ENCODE results near the gene PRICKLE3.
"Not testable (repeated sequence)": the region's sequence is repeated elsewhere in the genome, so short reads cannot be mapped to it uniquely, and the experiment has no call there.

PRICKLE3 gene

GRCh38 chrX:49178537-49178936, 7.6 kb downstream of the PRICKLE3 start:
- no peak for DNase-seq

DNA sequence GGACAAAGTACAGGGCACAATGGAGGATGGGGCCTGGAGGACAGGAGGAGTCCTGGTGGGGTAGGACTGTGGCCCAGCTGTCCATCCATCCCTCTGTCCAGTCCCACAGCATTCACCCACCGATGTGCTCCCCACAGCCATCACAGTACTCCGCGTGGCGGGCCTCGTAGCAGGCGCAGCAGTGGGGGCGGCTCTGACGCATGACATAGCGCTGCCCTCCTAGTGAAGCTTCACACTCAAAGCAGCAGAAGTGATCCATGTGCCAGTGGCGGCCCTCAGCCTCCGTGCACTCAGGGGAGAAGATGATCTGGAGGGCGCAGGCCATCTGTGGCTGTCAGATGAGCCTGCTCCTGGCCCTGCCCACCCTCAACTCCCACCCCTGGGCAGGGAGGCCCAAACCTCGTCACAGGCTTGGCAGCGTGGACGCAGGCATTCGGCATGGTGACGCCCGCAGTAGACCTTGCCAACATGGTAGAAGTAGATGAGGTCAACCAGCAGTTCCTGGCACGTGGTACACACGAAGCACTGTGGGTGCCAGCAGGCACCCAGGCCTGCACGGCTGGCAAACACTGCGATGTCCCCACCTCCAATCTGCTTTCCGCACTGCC, 8.2 kb downstream of the PRICKLE3 start:
- DNase-seq, result no peak

DNA sequence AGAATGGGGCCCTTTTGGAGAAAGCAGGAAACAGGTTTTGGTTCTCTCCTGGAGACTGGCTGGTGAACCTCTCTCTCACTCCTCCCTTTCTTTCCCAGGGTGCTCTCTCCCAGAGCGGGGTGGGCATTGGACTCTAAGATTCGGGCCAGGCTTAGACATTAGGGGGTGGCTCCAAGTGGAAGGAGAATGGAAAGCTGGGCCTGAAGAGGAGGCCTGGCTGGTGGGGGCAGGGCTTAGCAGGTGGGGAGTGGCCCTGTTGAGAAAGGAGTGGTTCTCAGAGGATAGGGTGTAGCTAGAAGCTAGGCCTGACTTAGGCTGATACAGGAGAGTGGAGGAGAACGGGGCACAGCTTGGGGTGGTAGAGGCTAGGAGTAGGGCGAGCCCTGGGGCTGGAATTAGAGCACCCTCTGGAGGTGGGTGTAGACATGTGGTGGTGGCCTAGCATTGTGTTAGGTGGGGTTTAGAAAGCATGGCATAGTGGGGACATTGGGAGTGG, 8.8 kb downstream of the PRICKLE3 start:
- no peak for DNase-seq

DNA sequence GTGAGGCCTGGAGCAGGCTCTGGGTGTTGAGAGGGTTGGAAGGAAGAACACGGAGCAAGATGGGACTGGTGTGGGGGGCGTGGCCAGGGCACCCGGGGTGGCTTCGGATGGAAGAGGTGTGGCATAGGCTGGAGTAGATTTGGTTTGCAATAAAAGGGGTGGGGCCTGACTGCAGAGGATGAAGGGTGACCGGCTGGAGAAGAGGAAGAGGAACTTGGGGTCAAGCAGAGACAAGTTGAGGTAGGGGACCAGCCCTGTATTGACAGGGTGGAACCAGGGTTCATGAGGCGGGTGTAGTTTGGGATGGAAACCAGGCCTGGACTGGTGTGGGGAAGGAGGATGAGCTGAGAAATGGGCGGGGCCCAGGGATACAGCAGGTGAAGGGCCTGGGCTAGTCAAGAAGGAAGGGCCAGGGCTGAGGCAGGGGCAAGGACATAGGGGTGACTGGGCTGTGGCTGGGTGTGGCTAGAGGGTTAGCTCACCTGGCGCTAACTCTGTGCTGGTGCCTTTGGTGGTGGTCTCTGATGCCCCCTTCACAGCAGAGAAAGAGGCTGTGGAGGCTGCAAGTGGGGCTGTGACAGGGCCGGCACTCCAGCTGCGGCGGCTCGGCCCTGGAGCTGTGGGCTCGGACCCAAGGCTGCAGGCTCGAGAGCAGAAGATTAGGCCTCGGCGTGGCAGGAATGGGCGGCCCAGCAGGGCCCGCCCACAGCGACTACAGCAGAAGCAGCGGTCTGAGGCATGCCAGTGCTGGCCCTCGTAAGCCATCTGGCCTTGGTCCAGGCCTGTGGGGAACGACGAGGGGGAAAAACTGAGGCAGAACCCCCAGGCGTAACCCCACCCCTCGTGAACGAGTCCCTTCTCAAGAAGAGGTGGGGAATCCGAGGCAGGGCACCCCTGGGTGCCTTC, 9.5 kb downstream of the PRICKLE3 start:
- DNase-seq, result no peak

DNA sequence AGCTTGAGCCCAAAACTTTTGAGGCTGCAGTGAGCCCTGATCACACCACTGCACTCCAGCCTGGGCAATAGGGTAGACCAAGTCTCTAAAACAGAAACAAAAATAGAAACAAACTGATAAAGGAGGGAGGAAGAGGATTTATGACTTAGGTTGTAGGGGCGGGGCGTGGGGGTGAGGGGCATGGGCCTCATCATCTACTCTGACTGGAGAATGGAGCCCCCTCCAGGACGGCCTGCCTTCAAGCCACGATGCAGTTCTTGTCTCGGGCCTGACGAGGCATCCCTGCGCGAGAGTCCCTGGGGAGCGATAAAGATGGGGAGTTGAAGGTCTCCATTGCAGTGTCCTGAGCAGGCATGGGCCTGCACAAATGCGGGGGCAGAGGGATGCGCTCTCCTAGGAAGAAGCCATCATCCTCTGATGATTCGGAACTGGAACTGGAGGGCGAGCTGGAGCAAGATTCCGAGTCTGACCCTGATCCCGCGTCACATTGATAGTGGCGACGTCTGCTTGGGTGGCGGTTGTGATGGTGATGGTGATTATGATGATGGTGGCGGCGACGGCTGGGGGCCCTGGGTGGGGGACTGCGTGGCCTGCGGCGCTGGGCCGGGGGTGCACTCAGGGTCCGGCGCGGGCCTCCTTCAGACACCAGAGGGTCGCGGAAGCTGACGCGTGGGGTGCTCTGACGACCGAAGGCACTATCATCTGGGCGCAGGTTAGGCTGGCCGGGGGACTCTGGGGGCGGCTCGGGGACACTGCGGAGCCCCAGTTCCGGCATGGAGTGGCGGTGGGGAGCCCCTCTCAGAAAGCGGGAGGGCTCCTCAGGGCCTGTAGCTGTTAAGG, 10.5 kb downstream of the PRICKLE3 start:
- no peak for DNase-seq

DNA sequence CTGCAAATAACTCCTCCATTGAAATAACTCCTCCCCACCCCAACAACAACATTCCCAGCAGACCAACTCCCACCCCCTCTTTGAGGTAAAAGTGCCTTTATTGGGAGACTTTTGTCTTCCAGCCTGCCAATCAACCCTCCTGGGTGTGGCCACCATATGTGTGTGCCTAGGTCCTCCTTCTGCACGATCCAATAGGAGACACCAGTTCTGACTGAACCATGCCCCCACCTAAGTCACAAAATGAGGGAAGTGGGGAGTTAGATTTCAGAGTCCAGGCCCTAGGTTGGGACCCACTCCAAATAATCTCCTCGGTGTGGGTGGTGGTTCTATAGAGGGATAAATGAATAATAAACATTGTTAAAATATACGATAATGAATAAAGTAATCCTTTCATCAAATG, 11.4 kb downstream of the PRICKLE3 start:
- DNase-seq, result no peak

GRCh38 chrX:49173544-49173943, 12.6 kb downstream of the PRICKLE3 start:
- not testable (repeated sequence) for DNase-seq

- no peak for DNase-seq
Measured at GRCh38 chrX:49172280-49172780, 13.8 kb downstream of the PRICKLE3 start.

GRCh38 chrX:49171752-49172279, 14.4 kb downstream of the PRICKLE3 start, which contains the start of gene PLP2:
Gene PLP2 (plus strand): TSS chrX:49171898. CDS start chrX:49172001, 103 bp downstream.
- DNase-seq, result peak; percentile 81

DNA sequence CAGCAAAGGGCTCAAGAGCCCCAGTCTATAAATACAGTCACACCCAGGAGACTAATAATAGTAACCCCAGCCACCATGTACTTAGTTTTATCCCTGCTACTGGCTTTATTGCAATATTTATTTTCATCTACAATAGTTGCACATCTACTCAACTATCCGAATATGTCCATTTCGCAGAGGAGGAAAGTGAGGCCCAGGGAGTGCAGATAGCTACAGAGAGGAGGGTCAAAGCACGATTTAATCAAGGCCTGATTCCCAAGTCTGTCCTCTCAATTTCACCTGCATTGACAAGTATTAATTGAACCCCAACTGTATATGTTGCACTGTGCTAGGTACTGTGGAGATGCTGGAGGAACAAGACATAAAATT, 18.4 kb downstream of the PRICKLE3 start:
- no peak for DNase-seq

GRCh38 chrX:49166914-49167739, 19.0 kb downstream of the PRICKLE3 start:
- peak; percentile 71 for DNase-seq

DNA sequence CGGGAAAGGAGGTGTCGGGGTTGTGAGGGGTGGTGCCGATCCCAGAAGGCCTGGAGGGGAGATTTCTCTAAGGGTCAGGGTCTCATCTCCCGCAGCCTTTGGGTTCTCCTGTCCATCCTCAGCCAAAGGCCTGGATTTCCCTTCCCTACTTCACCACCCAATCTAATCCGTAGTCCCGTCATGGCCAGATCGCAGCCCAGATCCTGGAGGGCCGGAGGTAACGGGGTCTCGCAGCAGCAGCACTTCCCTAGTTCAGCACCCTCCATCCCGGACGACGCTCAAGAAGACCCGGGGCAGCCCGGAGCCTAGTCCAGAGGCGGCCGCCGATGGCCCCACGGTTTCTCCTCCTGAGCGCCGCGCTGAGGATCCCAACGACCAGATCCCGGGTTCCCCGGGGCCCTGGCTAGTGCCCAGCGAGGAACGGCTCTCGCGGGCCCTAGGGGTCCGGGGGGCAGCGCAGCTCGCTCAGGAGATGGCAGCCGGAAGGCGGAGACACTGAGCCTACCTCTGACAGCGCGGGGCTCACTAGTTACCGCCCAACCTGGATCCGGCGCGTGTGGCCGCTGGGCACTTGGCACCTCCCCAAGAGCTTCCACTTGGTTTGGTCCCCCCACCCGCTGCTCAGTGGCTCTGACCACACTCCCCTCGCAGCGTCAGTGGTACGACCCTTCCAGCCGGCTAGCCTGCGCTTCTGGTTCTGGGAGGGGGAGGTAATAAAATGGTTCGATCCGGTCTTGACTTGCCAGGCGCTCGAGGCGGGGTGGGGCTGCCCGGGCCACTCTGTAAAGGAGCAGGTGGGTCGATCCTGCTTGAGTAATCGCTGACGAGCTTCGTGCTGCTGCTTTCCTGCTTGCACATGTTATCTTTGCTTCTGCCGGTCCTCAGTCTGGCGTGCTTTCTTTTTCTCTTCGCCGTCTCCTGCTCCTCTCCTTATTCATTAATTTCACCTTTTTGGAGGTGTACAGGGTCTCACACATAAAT, 20.0 kb downstream of the PRICKLE3 start:
- DNase-seq, result peak; percentile 86

GRCh38 chrX:49164589-49165360, 21.4 kb downstream of the PRICKLE3 start:
- DNase-seq, result no peak

- peak; percentile 88 for DNase-seq
Measured at GRCh38 chrX:49163555-49164419, 22.4 kb downstream of the PRICKLE3 start.

GRCh38 chrX:49162620-49163019, 23.6 kb downstream of the PRICKLE3 start, which contains the start of gene MAGIX:
Gene MAGIX (plus strand): TSS chrX:49162758. CDS start chrX:49162890, 132 bp downstream.
- DNase-seq, result no peak

- DNase-seq, result no peak
Measured at GRCh38 chrX:49161632-49162031, 24.5 kb downstream of the PRICKLE3 start.

DNA sequence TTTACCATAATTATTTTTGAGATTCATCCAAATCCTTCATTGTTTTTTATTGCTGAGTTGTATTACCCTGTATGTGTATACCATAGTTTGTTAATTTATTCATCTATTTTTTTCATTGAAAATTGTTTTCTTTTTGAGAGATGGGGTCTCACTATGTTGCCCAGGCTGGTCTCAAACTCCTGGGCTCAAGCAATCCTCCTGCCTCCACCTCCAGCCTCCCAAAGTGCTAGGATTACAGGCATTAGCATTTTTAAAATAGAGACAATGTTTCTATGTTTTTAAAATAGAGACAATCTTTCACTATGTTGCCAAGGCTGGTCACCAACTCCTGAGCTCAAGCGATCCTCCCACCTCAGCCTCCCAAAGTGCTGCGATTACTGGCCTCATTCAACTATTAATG, 25.3 kb downstream of the PRICKLE3 start:
- no peak for DNase-seq

GRCh38 chrX:49157194-49157593, 29.0 kb downstream of the PRICKLE3 start:
- no peak for DNase-seq

Data from islet precursor cell (in vitro differentiated cells).